ENCODE results near the gene FDCSP.
"Not testable (repeated sequence)": the region's sequence is repeated elsewhere in the genome, so short reads cannot be mapped to it uniquely, and the experiment has no call there.

FDCSP gene

GRCh38 chr4:70239884-70240591 is 14.1 kb downstream of the FDCSP start:
- DNase-seq (ENCODE audit: low read depth): no peak

GRCh38 chr4:70242297-70242696 is 16.4 kb downstream of the FDCSP start, which contains the start of gene CSN3:
CSN3 (plus strand) TSS chr4:70242597; CDS start chr4:70244820, 2,223 bp downstream.
- not testable (repeated sequence) for DNase-seq (ENCODE audit: low read depth)

GRCh38 chr4:70243091-70243490 is 17.2 kb downstream of the FDCSP start:
- no peak for DNase-seq (ENCODE audit: low read depth)

GRCh38 chr4:70251250-70251944 is 25.5 kb downstream of the FDCSP start:
- no peak for DNase-seq (ENCODE audit: low read depth)

- DNase-seq (ENCODE audit: low read depth): no peak
These were observed 26.0 kb downstream of the FDCSP start for GRCh38 chr4:70251945-70252277.

- DNase-seq (ENCODE audit: low read depth): no peak
These were observed 43.8 kb downstream of the FDCSP start for GRCh38 chr4:70269674-70270073.

- no peak for DNase-seq (ENCODE audit: low read depth)
These were observed 51.2 kb downstream of the FDCSP start for GRCh38 chr4:70277121-70277520.

GRCh38 chr4:70280567-70280966 is 54.6 kb downstream of the FDCSP start:
- no peak for DNase-seq (ENCODE audit: low read depth)

Data from activated T-cell treated with anti-CD3 and anti-CD28 coated beads for 48 hours (primary cell).